Cardiac muscle cell (in vitro differentiated cells and primary cell): ENCODE results near the gene FIG4. TPM values are rescaled to one million over a fixed set of nuclear protein-coding genes. Genes with fewer than 3 reads are reported as not detected.

ENCODE experiments used
- DNase-seq, 2 donors: peaks; one replicate each; pipeline versions ENCODE4 v3.0.0 to v3.0.0-alpha.2; 2010 to 2017; ENCODE audit warnings: low read depth in 1 of 2, low spot score in 1 of 2
- H3K27ac ChIP-seq: fragments of 200-600 bp; sonication (generic); 2 replicates; pipeline ENCODE4 v1.5.1; 2016
- H3K27me3 ChIP-seq: fragments of 200-600 bp; sonication (generic); 2 replicates; pipeline ENCODE4 v1.6.0; 2016; ENCODE audit warnings: control low read depth
- H3K36me3 ChIP-seq: fragments of 200-600 bp; sonication (generic); 2 replicates; pipeline ENCODE4 v1.5.1; 2016; ENCODE audit warnings: control low read depth
- H3K4me1 ChIP-seq: fragments of 200-600 bp; sonication (generic); 2 replicates; pipeline ENCODE4 v1.8.1; 2017; ENCODE audit warnings: low read depth, mild to moderate bottlenecking, mixed run types
- H3K4me3 ChIP-seq: fragments of 200-600 bp; sonication (generic); 2 replicates; pipeline ENCODE4 v1.5.1; 2016; ENCODE audit warnings: mild to moderate bottlenecking
- H3K9me3 ChIP-seq: fragments of 200-600 bp; sonication (generic); 2 replicates; pipeline ENCODE4 v1.5.1; 2017; ENCODE audit warnings: low read depth, mild to moderate bottlenecking, control low read depth
- CTCF ChIP-seq: IDR thresholded peaks from 2 replicates; pipeline ENCODE4 v1.5.1; 2012; ENCODE audit warnings: low read depth, mild to moderate bottlenecking, low read length
- polyA plus RNA-seq: library from polyadenylated mRNA; unstranded; fragments of >200 nt; fragmentation: Nextera tagmentation; extraction: Ambion mirVana; gene quantifications from 2 replicates; pipeline ENCODE4 v1.2.1, GENCODE V29; 2016
- total RNA-seq: library from RNA; depleted of rRNA; stranded (reverse); fragments of >200 nt; gene quantifications from 2 replicates; pipeline ENCODE4 v1.2.3, GENCODE V29; 2016

FIG4 gene
- total and polyA plus RNA-seq, 2 experiments from 2014 or later, result 15.8 to 22.0 TPM

GRCh38 chr6:109799664-109800063 is 108.6 kb downstream of the FIG4 start:
- no peaks in the 10 kb centered on the region for H3K36me3 ChIP-seq
- TF ChIP-seq CTCF, result no peak

DNA sequence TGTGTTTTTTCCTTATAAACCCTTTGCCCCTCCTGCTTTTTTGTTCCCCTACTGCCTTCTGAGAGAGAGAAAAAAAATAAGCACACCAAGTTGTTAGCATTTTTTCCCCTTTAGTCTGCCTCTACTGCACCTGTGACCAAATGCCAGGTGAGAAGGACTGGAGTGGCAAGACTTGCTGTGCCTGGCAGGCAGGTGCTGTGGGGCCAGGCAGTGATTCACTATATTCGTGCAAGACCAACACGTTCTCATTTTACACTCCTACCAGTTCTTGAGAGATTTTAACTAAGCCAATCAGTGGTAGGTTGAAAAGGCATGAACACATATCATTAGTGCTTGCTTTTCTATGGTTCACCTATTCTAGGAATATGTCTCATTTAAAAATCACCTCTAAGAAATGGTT is 109.7 kb downstream of the FIG4 start:
- Histone ChIP-seq H3K9me3 (no peaks in the 10 kb centered on the region), H3K27me3 (no peaks in the 10 kb centered on the region)
- TF ChIP-seq CTCF, result no peak

More at GRCh38 chr6:109799664-109800063, 108.6 kb downstream of the FIG4 start:
- no peak for DNase-seq
- no peak overlapping the region for H3K4me3 ChIP-seq
- no peaks in the 10 kb centered on the region for H3K4me1 ChIP-seq
- no peaks in the 10 kb centered on the region for H3K9me3 ChIP-seq
- H3K27ac ChIP-seq, result no peak overlapping the region
- no peaks in the 10 kb centered on the region for H3K27me3 ChIP-seq

DNA sequence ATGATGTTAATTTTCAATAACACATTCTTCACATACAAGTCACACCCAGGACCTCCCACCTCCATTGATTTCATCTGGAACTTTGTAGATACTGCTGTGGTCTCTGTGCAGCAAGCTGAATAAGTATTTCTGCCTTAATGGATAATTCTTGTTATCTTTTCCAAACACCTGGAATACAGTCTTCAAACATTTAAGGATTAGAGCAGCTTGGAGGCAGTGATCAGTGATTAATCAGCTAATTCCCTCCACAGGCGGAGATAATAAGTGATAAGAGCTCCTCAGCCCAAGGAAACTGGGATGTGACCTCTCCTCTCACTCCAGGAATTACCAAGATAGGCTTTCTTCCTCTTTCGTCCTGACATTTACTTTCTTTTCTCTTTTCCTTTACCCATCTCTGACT is 110.7 kb downstream of the FIG4 start:
- H3K4me3 ChIP-seq, result no peak overlapping the region
- no peaks in the 10 kb centered on the region for H3K27me3 ChIP-seq
- no peak for DNase-seq
- no peaks in the 10 kb centered on the region for H3K4me1 ChIP-seq
- TF ChIP-seq CTCF, result no peak
- no peak overlapping the region for H3K27ac ChIP-seq
- H3K9me3 ChIP-seq, result no peaks in the 10 kb centered on the region
- no peaks in the 10 kb centered on the region for H3K36me3 ChIP-seq

More for the DNA sequence above, 109.7 kb downstream of the FIG4 start:
- H3K36me3 ChIP-seq, result no peaks in the 10 kb centered on the region
- no peak overlapping the region for H3K27ac ChIP-seq
- H3K4me3 ChIP-seq, result no peak overlapping the region
- no peaks in the 10 kb centered on the region for H3K4me1 ChIP-seq
- no peak for DNase-seq

- Histone ChIP-seq H3K27me3 (no peaks in the 10 kb centered on the region), H3K36me3 (no peaks in the 10 kb centered on the region)
- TF ChIP-seq CTCF, result no peak
Observed at GRCh38 chr6:109804020-109804419, 112.9 kb downstream of the FIG4 start.

DNA sequence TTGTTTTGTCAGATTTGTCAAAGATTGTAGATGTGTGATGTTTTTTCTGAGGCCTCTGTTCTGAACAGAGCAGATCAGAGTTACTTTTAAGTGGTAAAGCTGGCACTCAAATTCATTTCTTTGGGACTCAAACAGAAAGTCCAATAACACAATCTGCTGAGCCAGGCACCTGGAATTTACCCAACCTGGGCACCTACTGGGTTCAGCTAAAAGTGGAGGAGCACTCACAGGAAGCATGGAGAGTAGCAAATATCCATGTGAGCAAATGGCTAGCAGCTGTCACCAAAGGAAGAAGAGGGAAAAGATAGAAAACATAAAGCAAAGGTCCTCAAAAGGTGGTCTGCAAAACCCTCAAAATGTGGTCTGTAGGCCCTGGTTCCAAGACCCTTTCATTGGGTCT is 116.8 kb downstream of the FIG4 start:
- TF ChIP-seq CTCF, result no peak

More at GRCh38 chr6:109804020-109804419, 112.9 kb downstream of the FIG4 start:
- Histone ChIP-seq H3K4me1 (no peaks in the 10 kb centered on the region), H3K9me3 (no peaks in the 10 kb centered on the region), H3K4me3 (no peak overlapping the region), H3K27ac (no peak overlapping the region)
- no peak for DNase-seq

GRCh38 chr6:109808837-109809236 is 117.7 kb downstream of the FIG4 start:
- Histone ChIP-seq H3K4me1 (no peaks in the 10 kb centered on the region), H3K36me3 (no peaks in the 10 kb centered on the region), H3K27me3 (no peaks in the 10 kb centered on the region), H3K27ac (no peak overlapping the region), H3K4me3 (no peak overlapping the region), H3K9me3 (no peaks in the 10 kb centered on the region)
- TF ChIP-seq CTCF, result no peak
- DNase-seq, result no peak

More for the DNA sequence above, 116.8 kb downstream of the FIG4 start:
- Histone ChIP-seq H3K27ac (no peak overlapping the region), H3K27me3 (no peaks in the 10 kb centered on the region), H3K9me3 (no peaks in the 10 kb centered on the region), H3K4me1 (no peaks in the 10 kb centered on the region), H3K36me3 (no peaks in the 10 kb centered on the region), H3K4me3 (no peak overlapping the region)
- DNase-seq, result no peak
